Measurements from ENCODE around the gene GARS1.

GRCh38 chr7:30683306-30683705 is 88.6 kb downstream of the GARS1 start:
- TF ChIP-seq CTCF (IDR thresholded peaks at IDR 0.05) (no peak), POLR2A (IDR thresholded peaks at IDR 0.05) (no peak)
